ENCODE results near the gene SLC25A1.

- TF ChIP-seq POLR2A (IDR thresholded peaks at IDR 0.05; ENCODE audit: low read depth, low read length) = no peak
- TF ChIP-seq POLR2AphosphoS5 (IDR thresholded peaks at IDR 0.05; ENCODE audit: low read depth, low read length) = no peak
- TF ChIP-seq TAF1 (IDR thresholded peaks at IDR 0.05; ENCODE audit: low read depth, low read length) = no peak
Observed at GRCh38 chr22:19149991-19150390, 28.5 kb downstream of the SLC25A1 start, which contains the start of gene GSC2.
